DMS79 (cell line): ENCODE data around the gene CERS6.
A peak's percentile ranks its signal among the peaks of the same experiment; 100 is the strongest.
"Not testable (repeated sequence)": the region's sequence is repeated elsewhere in the genome, so short reads cannot be mapped to it uniquely, and the experiment has no call there.

Experiments
- DNase-seq: peaks from one replicate; lab custom pipeline; 2025; lab: John Stamatoyannopoulos, UW

Gene CERS6

DNA sequence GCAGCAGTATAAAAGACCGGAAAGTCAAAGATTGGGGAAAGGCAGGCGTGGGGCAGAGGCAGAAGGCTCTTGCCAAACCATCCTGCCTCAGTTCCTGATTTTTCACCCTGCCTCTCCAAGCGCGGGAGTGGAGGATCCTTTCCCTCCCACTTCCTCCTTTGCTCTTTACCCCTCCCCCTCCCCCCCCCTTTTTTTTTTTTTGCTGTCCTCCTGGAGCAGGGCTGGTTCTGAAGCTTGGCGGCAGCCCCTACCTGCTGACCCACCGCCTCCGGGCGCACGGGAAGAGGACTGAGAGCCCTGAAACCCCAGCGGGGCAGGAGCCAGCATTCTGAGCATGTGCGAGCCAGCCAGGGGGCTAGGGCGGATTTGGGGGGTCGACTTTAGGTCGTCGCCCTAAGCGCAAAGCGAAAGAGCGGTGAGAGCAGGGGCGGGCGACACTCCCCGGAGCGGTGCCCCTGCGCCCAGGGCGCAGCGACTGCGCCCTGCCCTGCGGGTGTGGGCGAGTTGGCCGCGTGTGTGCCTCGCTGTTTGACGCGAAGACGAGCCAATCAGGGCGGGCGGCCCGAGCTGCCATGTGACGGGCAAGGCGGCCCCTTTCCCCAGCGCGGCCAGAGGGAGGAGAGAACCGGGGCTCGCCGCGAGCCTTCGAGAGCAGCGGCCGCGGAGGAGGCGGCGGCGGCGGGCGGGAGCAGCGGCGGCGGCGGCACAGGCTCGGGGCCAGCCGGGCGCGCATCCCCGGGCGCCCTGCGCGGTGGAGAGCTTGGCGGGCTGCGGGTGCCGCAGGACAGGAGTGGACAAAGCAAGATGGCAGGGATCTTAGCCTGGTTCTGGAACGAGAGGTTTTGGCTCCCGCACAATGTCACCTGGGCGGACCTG is at the start of gene CERS6:
TSS of gene CERS6 (plus strand) at position 628 of the 876 bp plus-strand sequence. CDS start at position 805, 177 bp downstream.
- peak; percentile 81 for DNase-seq

DNA sequence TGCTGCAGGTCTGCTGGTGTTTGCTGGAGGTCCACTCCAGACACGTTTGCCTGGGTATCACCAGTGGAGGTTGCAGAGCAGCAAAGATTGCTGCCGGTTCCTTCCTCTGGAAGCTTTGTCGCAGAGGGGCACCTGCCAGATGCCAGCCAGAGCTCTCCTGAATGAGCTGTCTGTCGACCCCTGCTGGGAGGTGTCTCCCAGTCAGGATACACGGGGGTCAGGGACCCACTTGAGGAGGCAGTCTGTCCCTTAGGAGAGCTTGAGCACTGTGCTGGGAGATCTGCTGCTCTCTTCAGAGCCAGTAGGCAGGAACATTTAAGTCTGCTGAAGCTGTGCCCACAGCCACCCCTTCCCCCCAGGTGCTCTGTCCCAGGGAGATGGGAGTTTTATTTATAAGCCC is 43.8 kb upstream of the CERS6 start:
- DNase-seq, result not testable (repeated sequence)

- DNase-seq, result not testable (repeated sequence)
Measured at GRCh38 chr2:168413101-168413500, 43.0 kb upstream of the CERS6 start.

DNA sequence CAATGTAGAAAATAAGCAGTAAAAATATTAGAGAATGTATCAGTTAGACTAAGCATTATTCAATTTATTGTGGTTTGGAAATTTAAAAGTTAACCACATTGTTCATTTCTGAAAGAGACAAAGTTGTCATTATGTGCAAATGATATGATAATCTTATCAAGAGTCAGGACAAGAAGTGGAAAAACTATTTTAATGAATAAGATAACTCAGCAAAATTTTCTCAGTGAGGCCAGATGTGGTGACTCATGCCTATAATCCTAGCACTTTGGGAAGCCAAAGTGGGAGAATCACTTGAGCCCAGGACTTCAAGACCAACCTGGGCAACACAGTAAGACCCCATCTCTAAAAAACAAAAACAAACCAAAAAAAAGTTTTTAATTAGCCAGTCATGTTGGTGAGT is 39.5 kb upstream of the CERS6 start:
- DNase-seq, result no peak

DNA sequence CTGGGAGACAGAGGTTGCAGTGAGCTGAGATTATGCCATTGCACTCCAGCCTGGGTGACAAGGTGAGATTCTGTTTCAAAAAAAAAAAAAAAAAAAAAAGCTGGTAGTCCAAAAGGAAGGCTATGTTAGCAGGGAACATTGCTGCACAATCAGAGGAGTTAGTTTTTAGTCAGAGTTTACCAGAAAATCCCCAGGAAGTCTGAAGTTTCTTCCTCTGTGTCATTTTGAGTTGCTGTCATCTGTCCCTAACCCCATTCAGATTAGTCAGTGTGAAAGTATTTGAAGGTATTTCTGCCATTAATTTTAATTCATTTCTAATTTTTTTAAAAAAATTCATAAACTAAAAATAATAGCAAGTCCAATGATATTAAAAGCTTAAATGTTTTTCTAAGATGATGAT is 33.5 kb upstream of the CERS6 start:
- DNase-seq, result no peak

DNA sequence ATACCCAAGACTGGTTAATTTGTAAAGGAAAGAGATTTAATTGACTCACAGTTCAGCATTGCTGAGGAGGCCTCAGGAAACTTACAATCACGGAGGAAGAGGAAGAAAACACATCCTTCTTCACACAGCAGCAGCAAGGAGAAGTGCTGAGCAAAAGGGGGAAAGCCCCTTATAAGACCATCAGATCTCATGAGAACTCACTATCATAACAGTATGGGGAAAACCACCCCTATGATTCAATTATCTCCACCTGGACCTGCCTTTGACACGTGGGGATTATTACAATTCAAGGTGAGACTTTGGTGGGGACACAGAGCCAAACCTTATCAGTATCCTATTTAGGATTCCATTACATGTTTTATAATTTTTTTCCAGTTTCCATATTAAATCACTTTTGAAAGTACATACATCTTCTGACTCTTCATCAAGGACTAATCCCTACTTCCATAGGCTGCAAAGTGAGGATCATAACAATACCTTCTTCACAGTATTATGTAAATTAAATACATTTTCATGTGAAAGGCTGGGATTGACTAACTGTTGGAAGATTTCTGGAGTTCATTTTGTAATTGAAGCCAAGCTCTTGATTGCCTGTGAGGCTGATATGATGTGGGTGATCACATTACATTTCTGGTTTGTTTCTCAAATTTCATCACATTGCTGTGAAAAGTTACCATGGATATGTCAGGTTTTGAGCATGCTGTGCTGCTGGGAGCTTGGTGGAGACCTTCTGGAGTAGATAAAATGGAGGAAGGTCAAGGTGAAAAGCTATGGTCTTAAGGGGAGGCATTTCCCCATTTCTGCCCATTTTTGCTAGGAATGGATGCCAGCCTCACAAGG is 31.7 kb upstream of the CERS6 start:
- DNase-seq, result no peak

- DNase-seq, result no peak
Measured at GRCh38 chr2:168424971-168425370, 31.1 kb upstream of the CERS6 start.

DNA sequence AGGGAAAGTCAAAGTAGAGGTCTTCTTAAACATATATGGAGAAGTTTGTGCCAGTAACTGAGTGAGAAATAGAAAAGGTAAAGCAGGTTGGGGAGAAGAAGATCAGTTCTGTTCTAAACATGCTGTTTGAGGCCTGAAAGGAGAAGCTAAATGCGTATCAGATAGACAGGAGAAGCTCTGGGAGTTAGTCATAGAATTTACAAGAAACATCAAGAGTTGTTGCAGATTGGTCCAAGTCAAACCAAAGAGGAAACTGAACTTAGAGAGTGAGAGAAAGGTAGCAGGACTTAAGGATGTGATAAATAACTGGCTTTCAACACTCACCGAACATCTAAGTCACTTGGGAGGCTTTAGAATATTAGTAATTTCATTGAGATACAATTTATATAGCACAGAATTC is 29.2 kb upstream of the CERS6 start:
- no peak for DNase-seq

DNA sequence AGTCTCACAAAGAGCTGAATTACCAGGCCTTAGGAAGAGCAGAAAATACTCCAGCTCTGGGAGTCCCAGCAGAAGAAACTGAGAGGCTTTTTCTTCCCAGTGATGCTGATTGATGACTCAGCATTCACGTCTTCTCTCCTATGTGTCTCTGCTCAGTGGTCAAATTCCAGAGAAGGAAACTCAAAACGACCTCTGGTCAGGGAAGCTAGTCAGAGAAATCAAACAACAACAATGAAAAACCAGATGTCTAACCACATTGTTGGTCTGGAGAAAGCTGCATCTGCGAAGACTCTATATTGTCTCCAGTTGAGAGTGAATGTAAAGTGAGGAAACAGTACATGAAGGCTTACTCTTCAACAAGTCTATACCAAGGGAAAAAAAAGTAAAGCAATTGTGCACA is 28.6 kb upstream of the CERS6 start:
- DNase-seq, result no peak

DNA sequence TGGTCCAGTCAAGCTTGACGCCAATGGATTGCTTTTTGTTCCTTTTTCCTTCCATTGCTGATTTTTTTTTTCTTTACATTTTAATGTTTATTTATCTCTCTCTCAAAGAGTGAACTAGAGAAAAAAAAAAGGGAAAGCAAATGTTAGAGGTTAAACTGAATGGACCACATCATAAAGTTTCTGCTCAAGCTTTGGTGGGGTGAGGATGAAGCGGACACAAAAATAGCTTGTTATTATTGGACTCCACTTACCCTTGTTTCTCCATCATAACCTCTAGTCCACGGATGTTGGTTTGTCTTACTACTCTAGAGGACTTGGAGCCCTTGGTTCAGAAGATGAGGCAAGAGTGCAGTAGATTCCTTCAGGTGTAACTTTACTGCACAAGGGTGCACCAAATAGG is 27.6 kb upstream of the CERS6 start:
- DNase-seq, result no peak

GRCh38 chr2:168429988-168430387 is 26.1 kb upstream of the CERS6 start:
- no peak for DNase-seq

DNA sequence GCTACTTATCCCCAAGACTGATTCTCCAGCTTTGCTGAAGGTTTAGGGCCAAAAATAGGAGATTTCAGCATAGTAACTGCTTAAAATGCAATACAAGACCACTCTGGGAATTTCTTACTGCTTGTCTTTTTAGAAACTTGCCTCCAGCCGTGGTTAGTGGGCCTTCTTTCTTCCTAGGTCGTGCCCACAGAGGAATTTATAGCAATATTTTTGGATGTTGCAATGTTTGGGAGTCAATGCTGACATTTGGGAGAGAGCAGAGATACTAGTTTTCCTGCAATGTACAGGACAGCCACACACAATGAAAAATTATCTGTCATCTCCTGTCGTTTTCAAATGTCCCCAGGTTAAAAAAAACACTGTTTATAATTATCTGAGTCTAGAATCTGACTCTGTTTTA is 25.6 kb upstream of the CERS6 start:
- DNase-seq, result no peak

DNA sequence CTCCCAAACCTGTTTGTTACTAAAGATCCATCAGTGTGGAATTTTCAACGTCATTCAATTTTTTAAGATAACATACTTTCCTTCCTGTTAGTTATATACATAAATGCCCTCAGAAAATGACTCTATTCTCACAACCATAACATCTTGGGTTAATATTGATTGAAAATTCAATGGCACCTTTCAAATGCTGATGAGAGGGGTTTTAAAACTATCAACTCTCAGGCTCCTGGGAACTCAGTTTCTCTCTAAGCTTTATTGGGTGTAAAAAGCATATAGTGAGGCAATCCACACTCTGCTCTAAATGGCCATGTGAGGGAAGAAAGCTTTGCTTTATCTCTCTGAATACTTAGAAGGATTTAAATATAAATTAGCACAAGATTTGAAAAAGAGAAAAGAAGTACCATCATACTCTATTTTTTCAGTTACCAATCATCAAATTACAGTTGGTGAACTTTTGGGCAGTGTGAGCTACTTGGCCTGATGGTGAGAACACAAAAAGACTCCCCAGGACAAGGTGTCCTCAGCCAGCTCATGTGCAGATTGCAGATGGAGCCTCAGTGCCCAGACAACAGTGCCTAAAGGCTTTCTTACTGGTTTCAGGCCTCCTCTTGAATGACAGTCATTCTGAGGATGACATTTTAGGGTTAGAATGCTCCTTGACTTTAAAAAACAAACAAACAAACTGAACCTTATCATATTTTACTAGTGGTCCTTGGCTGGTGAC is 24.6 kb upstream of the CERS6 start:
- DNase-seq, result no peak

DNA sequence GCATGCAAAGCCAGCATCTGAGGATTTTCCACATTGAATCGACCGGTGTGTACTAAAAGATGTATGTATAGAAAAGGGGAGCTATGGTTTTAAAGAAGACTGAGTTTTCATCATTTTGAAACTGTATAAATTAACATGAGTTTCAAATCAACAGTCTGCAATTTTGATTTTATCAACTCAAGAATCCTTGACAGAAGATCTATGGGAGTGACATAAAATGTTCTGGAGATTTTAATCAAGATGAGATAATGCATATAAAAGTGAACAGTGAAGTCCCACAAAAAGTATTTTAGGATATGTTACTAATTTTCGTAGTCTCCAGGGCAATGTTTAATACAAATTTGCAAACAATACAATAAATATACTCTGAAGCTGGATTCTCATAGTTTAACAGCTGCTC is 24.0 kb upstream of the CERS6 start:
- DNase-seq, result no peak

- DNase-seq, result no peak
Measured at GRCh38 chr2:168432565-168433186, 23.4 kb upstream of the CERS6 start.

GRCh38 chr2:168433527-168433926 is 22.5 kb upstream of the CERS6 start:
- DNase-seq, result no peak

DNA sequence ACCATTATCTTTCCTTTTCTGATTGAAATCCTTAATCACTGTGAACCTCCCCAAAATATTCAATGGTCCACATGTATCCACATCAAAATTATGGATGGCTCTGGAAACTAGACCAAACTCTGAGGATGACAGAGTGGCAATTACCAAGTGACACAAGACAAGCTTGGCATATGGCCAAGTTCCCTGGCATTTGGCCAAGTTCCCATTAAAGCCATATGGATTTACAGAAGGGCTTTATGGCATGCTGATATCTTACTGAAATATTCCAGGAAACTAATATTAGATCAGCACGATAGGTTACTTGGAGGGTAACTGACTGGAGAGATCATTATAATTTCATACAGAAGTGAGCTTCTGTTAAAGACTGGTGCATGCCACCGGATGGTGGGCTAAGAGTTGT is 21.9 kb upstream of the CERS6 start:
- no peak for DNase-seq

DNA sequence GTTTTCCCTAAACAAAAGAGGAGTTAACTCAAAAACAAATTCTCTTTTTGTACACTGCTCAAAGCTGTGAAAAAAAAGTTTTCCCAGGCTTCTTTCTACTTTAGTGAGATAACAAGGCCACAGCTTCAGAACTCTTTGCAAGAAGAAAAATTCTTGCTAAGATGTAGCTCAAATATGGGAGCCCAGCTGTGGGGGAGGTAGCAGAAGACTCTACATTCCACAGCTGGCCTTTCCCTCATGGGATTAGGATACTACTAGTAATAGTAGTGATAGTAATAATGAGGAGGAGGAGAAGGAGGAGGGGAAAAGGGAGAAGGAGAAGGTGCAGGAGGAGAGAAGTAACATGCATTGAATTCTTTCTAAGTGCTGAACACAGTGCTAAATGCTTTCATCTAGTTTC is 19.2 kb upstream of the CERS6 start:
- DNase-seq, result no peak

DNA sequence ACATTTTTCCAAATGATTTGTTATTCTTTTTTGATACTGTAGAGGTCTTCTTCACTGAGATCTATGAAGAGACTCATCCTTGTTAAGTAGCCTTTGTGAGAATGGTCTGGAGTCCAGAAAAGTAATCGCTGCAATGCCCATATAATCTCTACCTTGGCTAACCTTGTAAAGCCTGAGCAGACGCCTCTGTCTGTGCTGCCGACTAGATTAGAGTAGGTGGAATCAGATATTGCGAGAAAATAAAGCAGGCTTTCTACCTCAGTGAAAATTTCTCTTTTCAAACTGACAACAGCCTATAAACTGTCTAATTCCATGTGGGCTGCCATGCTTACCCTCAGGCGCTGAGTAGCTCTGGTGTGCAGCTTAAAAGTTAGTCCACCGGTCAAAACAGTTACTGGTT is 17.5 kb upstream of the CERS6 start:
- DNase-seq, result no peak

DNA sequence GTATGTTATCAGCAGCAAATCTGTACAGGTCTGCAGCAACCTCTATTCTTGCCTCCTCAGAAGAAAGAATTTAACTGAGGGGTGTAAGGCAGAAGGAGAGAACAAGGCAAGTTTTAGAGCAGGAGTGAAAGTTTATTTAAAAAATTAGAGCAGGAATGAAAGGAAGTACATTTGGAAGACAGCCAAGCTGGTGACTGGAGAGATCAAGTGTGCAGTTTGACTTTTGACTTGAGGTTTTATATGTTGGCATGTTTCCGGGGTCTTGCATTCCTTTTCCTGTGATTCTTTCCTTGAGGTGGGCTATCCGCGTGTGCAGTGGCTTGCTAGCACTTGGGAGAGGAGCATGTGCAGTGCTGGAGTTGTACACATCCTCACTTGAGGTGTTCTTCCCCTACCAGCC is 16.5 kb upstream of the CERS6 start:
- no peak for DNase-seq

DNA sequence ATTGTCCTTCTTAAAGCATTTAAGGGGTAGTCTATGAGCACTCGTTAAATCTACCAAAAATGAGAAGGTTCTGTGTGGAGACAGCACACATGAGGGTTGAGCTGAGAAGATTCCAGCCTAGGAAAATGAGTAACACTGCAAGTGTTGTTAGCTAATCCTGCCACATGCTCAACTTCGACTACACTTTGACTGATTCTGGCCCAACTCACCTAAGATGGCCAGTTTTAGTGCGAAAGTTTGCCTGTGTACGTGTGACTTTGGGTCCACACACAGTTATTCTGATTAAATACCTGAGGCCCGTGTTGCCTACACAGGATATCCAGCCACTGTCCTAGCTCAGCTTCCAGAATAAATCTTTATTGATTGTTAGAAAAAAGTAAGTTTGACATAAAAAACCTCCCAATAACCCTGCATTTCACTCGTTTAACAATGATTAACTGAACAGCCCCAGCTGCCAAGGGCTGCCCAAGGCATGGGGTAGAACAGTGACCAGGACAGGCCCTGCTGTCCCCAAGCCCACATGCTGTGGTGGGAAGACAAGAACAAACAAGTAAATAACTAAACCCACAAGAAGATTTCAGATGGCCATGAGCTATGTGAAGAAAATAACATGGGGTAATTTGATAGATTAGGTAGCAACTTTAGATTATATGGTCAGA is 14.7 kb upstream of the CERS6 start:
- DNase-seq, result no peak

DNA sequence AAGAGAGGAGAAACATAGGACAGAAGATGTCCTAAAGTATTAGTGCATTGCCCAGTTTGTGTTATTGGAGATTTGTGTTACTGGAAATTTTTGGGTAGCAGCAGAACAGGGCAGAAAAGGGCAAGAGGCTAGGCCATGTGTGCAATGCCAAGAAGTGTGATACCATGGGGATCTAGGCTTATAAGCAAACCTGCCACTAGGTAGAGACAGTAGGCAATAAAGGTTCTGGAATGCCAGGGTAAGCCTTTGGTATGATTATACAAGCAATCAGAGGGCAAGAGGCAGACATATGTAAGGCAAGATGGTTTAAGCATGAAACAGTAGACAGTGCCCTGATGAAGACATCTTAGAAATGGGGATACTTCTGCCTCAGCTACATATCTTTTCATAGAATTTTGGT is 12.3 kb upstream of the CERS6 start:
- DNase-seq, result no peak
